Stimulated activated CD8-positive, alpha-beta memory T cell treated with anti-CD3 and anti-CD28 coated beads, Interleukin-12 subunit alpha, Interleukin-12 subunit beta, amount 100 ng/mL, for 1 hour (primary cell): ENCODE measurements around the gene TOMM40.
A peak's percentile ranks its signal among the peaks of the same experiment; 100 is the strongest.

Experiments
- DNase-seq: peaks from one replicate; pipeline ENCODE4 v3.0.0-alpha.2; 2020; ENCODE audit warnings: low read depth

TOMM40 gene

GRCh38 chr19:44927746-44928145 lies 36.7 kb downstream of the TOMM40 start:
- DNase-seq = no peak

DNA sequence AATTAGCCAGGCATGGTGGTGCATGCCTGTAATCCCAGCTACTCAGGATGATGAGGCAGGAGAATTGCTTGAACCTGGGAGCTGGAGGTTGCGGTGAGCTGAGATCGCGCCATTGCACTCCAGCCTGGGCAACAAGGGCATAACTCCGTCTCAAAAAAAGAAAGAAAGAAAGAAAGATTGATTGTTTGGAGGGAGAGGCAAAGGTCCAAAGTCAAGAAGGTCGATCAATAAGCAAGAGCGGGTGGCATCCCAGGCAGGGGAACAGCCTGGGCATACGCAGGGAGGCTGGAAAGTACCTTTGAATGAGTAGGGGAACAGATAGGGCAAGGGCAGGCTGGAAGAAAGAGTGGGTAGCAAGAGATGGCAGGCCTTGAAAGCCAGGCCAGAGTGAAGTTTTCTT lies 39.0 kb downstream of the TOMM40 start:
- no peak for DNase-seq

GRCh38 chr19:44931541-44931940 lies 40.5 kb downstream of the TOMM40 start:
- no peak for DNase-seq

- no peak for DNase-seq
These were observed 48.6 kb downstream of the TOMM40 start for GRCh38 chr19:44939668-44940067.

GRCh38 chr19:44942067-44942571 lies 51.1 kb downstream of the TOMM40 start, which contains the start of gene APOC4:
Gene APOC4 (plus strand): TSS chr19:44942237. CDS start chr19:44942278, 41 bp downstream.
- no peak for DNase-seq

DNA sequence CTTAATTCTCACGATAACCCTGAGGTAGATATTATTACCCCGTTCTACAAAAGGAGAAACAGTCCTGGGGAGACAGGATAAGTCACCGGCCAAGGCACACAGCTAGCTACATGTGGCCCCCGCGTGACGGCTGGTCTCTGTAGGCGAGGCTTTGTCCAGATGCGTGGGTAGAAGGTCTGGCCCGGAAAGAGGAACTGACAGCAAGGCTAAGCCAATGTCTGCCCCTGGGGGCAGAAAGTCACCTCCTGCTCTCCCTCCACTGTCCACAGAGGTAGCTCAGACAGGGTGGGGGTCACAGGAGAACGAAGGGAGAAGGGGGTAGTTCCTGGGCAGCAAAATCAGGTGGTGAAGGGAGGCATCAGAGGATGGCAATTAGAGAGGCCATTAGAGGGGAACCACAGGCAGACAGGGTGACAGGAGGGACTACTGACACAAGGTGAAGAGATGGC lies 52.8 kb downstream of the TOMM40 start:
- no peak for DNase-seq

DNA sequence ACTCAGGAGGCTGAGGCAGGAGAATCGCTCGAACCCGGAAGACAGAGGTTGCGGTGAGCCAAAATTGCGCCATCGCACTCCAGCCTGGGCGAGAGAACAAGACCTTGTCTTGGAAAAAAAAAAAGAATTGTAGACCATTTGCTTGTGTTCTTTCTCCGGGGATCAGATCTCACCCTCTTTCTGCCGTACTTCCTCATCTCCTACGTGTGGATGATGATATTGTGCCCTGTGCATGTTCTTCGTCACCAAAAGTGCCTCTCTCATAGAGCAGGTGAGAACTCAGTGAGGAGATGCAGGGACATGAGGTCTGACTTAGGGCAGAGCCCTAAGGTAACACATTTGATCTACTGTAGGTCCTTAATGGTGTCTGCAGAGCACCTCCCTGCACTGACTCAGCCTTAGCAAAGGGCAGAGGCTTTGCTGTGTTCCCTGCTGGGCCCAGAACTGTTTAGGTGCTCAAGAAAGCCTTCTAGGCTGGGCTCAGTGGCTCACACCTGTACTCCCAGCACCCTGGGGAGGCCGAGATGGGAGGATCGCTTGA lies 56.1 kb downstream of the TOMM40 start:
- DNase-seq = no peak

GRCh38 chr19:44948237-44948636 lies 57.2 kb downstream of the TOMM40 start:
- DNase-seq = no peak

DNA sequence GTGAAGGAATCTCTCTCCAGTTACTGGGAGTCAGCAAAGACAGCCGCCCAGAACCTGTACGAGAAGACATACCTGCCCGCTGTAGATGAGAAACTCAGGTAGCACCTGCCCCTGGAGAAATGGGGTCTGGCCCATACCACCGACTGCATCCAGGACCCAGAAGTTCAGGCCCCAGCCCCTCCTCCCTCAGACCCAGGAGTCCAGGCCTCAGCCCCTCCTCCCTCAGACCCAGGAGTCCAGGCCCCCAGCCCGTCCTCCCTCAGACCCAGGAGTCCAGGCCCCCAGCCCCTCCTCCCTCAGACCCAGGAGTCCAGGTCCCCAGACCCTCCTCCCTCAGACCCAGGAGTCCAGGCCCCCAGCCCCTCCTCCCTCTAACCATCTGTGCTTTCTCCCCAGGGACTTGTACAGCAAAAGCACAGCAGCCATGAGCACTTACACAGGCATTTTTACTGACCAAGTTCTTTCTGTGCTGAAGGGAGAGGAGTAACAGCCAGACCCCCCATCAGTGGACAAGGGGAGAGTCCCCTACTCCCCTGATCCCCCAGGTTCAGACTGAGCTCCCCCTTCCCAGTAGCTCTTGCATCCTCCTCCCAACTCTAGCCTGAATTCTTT lies 57.8 kb downstream of the TOMM40 start:
- no peak for DNase-seq

DNA sequence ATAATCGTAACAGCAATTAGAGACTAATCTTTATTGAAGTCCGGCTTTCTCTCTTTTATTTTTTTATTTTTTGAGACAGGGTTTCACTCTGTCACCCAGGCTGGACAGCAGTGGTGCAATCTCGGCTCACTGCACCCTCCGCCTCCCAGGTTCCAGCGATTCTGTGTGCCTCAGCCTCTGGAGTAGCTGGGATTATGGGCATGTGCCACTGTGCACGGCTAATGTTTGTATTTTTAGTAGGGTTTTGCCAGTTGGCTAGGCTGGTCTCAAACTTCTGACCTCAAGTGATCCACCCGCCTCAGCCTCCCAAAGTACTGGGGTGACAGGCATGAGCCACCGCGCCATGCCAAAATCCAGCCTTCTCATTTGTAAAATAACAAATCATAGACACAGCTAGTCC lies 58.5 kb downstream of the TOMM40 start:
- DNase-seq = no peak

DNA sequence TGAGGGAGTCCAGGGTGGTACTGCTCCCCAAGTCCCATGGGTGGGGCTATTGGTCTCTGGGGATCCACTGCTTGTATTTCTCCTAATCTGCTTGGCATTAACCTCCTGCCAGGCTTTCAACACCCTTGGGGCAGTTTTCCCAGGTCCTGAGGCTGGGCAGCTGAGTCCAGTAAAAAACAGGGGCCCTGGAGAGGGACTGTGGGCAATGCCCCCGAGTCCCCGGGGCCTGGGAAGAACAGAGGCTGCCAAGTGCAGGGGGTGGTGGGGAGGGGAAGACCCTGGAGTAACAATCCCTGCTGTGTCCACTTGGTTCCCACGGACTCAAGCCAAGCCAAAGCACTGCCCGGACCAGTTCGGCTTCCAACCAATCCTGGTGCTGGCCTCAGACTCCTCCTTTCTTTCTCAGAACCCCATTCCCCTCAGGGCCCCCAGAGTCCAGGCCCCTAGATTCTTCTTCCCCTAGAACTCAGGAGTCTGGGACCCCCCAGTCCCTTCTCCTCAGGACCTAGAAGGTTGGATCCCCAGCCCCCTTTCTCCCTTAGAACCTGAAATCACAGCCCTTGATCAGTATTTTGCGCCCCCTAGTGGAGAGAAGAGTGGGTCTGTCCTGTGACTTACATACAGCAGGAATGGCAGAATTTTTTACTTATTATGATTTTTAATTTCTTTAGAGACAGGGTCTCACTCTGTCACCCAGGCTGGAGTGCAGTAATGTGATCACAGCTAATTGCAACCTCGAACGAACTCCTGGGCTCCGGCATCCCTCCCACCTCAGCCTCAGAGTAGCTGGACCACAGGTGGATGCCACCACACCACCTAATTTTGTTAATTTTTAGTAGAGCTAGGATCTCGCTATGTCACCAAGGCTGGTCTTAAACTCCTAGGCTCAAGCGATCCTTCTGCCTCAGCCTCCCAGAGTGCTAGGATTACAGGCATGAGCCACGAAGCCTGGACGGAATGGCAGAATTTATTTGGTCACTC lies 60.4 kb downstream of the TOMM40 start:
- DNase-seq = peak; percentile 46
